HG03354 (cell line): ENCODE results near the gene WNT5B.

Experiments used
- ATAC-seq: cut with Tn5 transposase; IDR thresholded peaks from one replicate; pipeline ENCODE4 v1.9.1; 2021; ENCODE audit warnings: mild to moderate bottlenecking; ENCODE audit not compliant: unreplicated experiment, poor library complexity, severe bottlenecking

Gene WNT5B

GRCh38 chr12:1628666-1629337 lies at the start of gene WNT5B:
Gene WNT5B (plus strand): TSS chr12:1629231. CDS start chr12:1631355, 2,124 bp downstream.
- ATAC-seq: no peak

GRCh38 chr12:1579651-1580435 lies 49.2 kb upstream of the WNT5B start:
- no peak for ATAC-seq

- no peak for ATAC-seq
These were observed 48.5 kb upstream of the WNT5B start for GRCh38 chr12:1580526-1580925.

- ATAC-seq: no peak
These were observed 46.9 kb upstream of the WNT5B start for GRCh38 chr12:1581973-1582708.

- ATAC-seq: no peak
These were observed 46.4 kb upstream of the WNT5B start for GRCh38 chr12:1582709-1583050.

- ATAC-seq: peak; percentile 70
These were observed 45.5 kb upstream of the WNT5B start for GRCh38 chr12:1583421-1584078.

- no peak for ATAC-seq
These were observed 44.7 kb upstream of the WNT5B start for GRCh38 chr12:1584326-1584725.

- ATAC-seq: no peak
These were observed 41.0 kb upstream of the WNT5B start for GRCh38 chr12:1587927-1588574.

GRCh38 chr12:1588575-1588947 lies 40.5 kb upstream of the WNT5B start:
- no peak for ATAC-seq

GRCh38 chr12:1590221-1590979 lies 38.6 kb upstream of the WNT5B start:
- ATAC-seq: no peak

- ATAC-seq: no peak
These were observed 38.0 kb upstream of the WNT5B start for GRCh38 chr12:1591034-1591433.

- ATAC-seq: no peak
These were observed 37.5 kb upstream of the WNT5B start for GRCh38 chr12:1591543-1591942.

GRCh38 chr12:1592444-1593173 lies 36.4 kb upstream of the WNT5B start:
- no peak for ATAC-seq

GRCh38 chr12:1593174-1594005 lies 35.6 kb upstream of the WNT5B start:
- ATAC-seq: peak; percentile 36

GRCh38 chr12:1594006-1594260 lies 35.1 kb upstream of the WNT5B start:
- ATAC-seq: peak; percentile 60

GRCh38 chr12:1594261-1595025 lies 34.6 kb upstream of the WNT5B start, which contains the start of gene FBXL14:
Gene FBXL14 (minus strand): TSS chr12:1594581. CDS start chr12:1594066, 515 bp downstream.
- ATAC-seq: peak; percentile 67

GRCh38 chr12:1595026-1595561 lies 33.9 kb upstream of the WNT5B start:
- ATAC-seq: no peak
